CD4-positive, alpha-beta T cell treated with Interleukin-10 for 1 hour (primary cell): ENCODE results near the gene STUM.

Source experiments
- DNase-seq: peaks from one replicate; pipeline ENCODE4 v3.0.0-alpha.2; 2020

STUM gene

DNA sequence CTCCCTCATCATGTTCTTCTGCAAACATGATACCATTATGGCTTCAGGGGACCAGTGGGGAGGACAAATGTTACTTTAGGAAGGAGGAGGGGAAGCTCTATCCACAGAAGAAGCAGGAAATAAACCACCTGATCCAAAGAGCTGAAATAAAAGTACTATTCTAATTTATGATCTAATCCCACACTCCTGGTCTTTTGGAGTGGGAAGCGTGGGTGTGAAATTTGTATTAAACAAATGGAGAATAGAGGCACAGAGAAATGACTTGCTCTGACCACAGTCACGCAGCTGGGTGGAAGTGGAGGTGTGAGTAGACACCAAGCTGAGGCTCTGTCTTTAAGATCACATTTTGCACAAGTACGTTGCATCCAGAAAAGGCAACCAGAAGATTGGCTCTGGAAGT, 14.5 kb upstream of the STUM start:
- DNase-seq: no peak

DNA sequence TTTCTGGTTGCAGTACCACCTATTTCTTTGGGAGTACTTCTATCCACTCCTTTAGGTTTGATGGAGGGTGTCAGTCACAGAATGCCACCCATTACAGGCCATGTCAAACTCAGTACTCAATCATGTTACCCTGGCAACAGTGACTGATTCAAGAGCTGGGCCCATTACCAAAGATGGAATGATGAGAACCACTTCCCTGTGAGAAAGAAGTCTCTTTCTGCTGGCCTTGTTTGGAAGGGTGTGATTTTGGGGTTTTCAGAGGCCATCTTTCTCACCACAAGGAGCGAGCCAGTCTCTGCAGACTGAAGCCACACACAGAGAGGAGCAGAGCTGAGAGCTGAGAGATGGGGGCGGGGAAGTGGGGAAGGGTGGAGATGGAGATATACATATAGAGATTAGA, 13.9 kb upstream of the STUM start:
- DNase-seq: no peak

DNA sequence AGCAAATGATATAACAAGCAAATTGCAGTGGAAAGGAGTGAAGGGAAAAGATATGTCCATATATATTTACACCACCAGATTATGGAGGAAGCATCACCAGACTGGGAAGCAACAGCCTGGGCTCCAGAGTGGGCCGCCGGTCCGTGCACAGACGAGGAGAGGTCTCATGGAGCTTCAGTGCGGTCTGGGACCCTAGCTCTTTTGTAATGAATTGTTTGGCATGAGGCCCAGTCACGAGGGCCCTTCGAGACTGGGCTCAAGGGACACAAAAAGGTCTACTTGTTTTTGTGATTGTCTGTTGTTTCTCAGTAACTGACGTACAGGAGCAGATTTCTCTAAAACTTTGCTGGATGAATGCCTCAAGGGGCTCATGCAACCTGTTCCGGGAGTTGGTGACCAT, 12.9 kb upstream of the STUM start:
- no peak for DNase-seq

DNA sequence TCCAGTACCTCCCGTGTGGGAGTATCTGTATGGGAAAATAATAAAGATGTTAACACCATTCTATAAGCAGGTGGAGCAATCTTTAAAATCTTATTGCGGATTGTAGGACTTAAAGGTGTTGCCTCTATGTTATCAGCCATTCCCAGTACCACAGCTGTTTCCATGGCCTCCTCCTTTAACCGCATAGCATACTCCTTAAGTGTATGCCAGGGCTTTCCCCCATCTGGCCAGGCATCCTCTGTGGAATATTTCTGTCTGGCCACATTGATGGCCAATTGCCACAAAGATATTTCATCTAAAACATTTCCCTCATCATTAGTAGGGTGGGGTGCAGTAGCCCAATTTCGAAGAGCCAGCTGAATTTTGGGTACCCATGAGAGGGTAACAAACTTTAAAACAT, 7.3 kb upstream of the STUM start:
- no peak for DNase-seq

DNA sequence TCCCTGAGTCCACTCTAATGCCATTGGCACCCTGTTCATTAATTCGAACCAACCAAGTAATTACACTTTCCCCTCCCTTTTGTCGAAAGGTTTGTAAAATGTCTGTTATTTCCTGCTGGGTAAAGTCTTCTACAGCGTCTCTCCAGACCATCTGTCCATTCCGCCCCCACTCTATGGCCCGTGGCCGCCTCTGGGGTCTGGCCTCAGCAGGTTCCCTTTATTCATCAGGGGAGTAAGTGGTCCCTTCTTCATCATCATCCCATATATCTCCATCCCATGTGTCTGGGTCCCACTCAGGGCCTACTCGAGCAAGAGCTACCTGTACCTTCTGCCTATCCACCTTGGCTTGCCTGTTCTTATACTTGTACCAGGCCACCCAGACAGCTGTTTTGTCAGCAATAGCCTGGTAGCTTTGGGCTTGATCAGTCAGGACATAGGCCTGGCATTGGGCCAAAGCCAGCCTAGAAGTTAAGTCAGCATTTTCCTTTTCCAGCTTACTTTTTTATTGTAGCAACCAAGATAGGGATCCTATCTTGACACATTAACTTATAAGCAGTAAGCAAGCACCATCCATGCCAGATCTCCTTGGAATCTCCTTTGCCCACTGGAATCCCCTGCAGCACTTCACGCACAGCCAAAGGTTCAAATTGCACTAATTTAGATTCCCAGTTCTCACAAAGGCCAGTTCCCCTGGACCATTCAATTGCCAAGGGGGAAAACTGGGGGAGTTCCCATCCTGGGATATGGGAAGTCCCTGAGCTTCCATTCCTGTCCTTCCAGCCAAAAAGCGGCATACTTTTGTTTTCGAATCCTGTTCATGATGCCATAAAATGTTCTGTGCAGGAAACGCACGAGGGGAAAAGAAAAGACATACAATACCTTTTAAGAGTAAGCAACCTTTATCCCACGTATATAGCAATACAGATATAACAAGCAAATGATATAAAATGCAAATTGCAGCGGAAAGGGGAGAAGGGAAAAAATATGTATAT, 6.6 kb upstream of the STUM start:
- no peak for DNase-seq

DNA sequence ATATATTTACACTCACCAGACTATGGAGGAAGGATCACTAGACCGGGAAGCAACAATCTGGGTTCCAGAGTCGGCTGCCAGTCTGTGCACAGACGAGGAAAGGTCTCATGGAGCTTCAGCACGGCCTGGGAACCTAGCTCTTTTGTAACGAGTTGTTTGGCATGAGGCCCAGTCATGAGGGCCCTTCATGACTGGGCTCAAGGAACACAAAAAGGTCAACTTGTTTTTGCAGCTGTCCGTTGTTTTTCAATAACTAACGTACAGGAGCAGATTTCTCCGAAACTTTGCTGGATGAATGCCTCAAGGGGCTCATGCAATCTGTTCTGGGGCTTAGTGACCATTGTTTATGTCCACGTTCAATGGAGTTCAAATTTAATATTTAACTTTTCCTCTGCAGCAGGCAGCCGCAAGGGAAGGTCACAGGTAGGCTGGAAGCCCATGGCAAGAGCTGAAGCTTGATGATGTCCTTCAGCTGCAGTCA, 5.9 kb upstream of the STUM start:
- DNase-seq: no peak

DNA sequence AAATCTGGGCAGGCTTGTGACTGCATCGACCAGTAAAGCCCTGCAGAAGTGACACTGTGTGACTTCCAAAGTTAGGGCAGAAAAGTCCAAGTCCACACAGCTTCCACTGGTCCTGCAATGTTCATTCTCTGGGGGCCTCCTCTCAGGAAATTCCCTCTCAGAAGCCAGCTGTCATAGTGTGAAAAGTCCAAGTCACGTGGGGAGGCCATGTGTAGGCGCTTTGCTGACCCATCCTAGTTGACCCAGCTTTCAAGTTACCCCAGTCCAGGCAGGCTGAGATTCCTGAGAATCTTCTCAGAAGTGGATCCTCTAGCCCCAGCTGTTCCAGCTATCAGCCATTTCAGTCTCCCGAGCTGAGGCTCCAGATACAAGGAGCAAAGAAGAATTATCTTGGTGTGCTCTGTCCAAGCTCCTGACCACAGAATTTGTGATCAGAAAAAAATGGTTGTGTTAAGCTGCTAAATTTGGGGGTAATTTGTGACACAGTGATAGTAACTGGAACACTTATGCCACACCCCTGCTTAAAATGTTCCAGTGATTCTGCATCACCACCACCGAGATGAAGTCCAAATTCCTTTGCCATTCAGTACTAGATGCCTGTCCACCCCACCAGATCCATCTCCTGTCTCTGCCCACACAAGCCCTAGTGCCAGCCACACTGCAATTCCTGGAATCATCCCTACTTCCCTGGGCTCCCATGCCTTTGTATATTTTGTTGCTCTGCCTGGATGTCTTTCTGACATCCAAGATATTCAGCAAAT, 2.5 kb upstream of the STUM start:
- no peak for DNase-seq

DNA sequence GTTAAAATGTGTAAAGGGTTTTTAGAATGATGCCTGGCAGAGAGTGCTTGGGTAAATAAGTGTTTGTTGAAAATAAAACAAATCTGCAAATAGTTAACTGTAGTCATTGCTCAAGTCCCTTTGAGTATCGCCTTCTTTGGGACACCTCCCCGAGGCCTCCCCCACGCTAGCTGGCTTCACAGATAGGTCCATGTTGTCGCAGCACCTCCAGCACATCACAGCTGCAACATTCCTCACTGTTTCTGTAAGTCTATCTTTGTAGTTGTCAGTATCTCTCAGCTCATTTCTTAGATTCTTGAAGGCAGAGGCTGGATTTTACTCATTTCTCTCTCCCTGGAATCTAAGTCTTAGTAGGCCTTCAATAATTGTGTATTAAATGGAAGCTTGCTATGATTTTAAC, 1.6 kb upstream of the STUM start:
- no peak for DNase-seq

DNA sequence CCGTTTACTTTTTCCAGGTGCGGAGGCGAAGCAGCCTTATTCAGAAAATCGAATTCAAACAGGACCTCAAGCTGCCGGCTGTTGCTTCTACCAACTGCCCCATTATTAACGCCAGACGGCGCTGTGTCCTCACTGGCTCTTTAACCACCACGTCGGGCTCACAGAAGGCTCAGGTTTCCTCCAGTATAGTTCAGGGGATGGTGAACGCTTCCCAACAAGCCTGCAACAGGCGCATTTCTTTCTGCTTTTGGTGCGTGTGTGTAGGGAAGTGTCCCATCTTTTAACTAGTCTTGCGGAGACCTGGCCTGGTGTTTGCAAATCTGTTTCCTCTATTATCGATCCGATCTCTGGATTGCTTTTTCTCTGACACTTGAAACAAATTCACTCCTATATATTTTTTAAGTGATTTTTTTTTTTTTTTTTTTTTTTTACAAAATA, 791 bp upstream of the STUM start:
- DNase-seq: peak; percentile 69

DNA sequence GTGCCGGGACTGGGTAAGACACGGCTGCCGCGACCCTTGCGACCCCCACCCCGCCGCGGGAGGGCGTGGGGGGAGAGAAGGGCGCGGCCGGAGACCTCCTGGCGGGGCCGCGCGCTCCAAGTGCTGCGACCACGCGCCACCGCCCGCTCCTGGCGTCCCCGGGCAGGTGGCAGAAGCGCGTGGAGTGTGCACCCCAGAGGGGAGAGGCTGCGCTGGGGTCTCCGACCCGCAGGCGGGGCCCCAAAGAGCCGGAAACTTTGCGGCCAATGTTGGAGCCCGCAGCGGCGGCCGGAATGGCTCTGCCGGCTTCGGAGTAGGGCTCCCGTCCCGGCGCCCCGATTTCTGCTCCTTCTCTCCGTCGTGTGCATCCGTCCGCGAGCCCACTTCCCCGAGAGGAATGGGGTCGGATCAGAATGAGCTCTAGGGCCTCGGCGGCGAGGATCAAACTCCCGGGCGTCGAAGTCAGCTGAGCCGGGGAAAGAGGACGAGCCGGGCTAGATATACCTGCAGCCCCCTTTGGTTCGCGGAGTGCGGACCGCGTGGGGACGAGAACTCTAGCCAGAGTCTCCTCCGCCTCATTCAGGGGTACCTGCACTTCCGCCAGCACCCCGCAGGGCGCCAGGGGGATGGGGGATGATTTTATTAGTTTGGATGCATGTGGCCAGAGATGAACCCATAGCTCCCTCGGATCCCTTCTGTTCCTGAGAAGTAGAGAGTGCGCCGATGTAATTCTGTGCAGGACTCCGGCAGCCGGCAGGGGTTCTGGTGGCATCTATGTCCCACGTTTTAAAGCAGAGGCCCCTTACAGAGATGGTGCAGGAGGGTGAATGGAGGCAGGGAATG, 751 bp downstream of the STUM start:
- no peak for DNase-seq

DNA sequence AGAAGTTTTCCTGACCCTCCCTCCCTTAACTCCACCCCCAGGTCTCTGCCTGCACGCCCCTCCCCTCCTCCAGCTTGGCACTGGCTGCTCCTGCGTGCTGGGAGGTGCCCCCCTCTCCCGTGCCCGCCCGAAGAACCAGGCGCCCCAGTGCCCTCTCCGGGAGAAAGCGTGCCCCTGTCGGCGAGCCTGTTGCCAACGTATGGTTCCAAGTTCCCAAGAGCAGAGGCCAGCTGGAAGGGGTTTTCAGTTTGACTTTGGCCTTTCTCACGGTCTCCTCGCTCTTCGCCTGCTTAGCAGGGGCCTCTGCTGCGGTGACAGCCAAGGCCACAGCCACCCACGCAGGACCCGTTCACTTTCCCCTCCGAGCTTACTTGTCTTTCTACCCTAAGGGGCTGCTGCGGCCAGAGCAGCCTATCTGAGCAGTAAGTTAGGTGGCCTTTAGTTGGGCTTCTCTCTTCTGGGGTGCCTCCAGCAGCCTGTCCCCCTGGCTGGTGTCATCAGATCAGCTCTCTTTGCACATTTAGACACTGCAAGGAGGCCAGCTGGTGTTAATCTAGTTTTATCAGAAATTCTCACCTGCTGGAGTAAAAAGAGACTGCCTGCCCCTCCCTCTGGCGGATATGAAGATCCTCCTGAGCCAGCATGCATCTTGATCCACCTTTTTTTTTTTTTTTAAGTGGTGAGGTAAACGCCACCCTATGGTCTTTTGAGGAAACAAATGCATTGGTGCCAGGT, 1.5 kb downstream of the STUM start:
- DNase-seq: peak; percentile 6

DNA sequence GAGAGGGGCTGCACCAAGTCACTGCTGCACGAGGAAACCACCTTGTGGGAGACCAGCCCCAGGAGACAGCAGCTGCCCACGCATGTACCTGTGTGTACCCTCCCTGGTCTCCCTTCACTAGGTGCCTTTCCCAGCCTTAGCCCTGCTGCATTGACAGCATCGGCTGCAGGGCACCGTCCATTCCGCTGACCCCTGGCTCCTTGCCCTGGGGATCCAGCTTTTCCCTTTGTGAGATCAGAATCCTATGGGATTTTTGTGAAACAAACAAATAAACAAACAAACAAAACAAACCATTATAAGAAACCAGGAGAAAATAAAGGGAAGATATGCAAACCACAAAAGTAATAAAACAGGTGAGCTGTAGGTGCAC, 2.1 kb downstream of the STUM start:
- DNase-seq: no peak

DNA sequence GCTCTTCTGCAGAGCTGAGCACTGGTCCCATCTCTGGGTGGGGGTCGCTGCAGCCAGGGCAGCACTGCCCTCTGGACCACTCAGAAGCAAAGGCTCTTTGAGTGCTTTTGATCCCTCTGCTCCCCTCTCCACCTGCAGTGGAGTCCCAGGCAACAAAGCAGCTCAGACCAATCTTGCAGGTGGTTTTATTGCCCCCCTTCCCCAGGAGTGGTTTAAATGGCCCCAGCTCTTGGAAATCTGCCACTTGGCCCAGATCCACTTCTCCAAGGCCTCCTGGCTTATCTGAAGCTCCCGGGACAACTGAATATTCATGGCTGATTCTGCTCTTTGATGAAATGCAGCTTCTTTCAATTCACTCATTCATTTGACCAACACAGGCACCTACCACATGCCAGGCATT, 2.7 kb downstream of the STUM start:
- no peak for DNase-seq

DNA sequence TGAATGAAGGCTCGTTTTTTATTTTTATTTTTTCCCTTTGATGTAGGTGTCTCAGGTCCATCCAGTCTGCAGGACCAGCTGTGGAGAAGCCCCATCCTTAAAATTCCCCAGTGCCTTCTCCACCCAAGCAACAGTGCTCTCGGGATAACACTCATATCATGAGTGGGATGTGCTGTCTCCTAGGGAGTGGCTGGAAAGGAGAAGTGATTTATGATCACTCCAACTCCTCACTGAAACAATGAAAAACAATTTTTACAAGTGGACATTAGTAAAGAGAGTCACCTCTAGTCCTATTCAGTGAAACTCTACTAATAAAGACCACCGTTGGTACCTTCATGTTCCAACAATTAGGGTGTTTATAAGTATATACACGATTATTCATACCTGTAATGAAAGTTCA, 3.5 kb downstream of the STUM start:
- no peak for DNase-seq

DNA sequence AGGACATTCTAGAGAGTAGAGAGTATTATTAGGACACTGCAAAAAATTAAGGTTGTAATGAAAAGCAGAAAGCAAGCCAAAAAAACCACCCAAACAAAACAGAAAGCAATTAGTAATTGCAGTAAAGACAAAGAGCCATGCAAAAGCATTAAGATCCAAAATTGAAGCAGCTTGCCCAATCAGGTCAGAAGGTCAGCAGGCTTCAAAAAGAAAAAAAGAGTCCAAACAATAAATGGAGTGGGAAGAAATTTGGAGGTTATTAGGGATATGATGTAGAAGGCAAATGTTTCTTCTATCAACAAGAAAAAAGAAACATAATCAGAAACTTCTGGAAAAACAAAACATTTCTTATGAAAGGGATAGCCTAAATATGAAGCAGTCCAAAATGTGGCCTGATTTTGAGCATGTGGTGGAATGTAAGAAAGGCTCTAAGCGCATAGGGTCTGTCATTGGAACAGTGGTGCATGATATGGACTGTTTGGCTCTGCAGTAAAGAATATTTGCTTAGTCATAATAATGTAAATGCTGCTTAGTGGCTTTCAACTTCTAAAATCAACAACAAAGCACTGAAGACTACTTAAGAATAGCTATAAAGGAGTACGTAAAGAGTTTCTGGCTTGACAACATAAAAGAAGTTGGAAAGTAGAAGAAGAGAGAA, 4.8 kb downstream of the STUM start:
- no peak for DNase-seq

DNA sequence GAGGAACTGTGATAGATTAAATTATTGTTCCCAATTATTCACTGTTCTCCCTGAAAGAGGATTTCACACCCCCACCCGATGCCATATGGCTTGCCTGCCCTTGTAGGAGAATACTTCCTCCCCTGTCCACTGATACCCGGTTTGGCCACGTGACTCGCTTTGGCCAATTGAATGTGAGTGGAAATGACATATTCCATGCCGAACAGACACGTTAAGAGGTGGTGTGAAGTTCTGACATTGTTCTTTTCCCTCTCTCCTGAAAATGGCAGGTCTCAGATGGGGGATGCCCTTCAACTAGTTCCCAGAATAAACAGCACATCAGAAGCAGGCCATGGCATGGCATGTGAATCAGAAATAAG, 5.3 kb downstream of the STUM start:
- no peak for DNase-seq

DNA sequence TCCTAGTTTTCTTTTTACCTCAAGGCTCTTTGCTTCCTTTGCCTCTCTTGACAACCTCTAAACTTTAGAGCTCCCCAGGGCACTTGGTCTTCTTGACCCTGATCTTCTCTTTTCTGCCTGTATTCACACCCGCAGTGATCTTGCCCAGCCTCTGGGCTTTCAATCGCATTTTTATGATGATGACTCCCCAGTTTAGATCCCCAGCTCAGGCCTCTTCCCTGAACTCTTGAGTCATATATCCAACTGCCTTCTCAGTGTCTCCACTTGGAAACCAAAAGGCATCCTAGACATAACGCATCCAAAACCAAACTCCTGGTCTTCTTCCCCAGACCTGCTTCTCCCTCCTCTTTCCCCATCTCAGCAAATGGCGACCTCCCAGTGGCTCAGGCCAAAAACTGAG, 6.5 kb downstream of the STUM start:
- DNase-seq: no peak

DNA sequence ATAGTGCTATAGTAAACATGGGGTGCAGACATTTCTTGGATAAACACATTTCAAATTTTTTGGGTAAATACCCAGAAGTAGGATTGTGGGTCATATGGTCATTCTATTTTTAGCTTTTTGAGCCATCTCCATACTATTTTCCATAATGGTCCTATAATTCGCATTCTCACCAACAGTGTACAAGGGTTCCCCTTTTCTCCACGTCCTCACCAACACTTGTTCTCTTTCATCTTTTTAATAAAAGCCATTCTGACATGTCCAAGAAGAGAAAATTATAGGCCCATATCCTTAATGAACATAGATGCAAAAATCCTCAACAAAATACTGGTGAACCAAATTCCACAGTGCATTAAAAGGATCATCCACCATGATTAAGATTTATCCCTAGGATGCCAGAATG, 8.9 kb downstream of the STUM start:
- no peak for DNase-seq

DNA sequence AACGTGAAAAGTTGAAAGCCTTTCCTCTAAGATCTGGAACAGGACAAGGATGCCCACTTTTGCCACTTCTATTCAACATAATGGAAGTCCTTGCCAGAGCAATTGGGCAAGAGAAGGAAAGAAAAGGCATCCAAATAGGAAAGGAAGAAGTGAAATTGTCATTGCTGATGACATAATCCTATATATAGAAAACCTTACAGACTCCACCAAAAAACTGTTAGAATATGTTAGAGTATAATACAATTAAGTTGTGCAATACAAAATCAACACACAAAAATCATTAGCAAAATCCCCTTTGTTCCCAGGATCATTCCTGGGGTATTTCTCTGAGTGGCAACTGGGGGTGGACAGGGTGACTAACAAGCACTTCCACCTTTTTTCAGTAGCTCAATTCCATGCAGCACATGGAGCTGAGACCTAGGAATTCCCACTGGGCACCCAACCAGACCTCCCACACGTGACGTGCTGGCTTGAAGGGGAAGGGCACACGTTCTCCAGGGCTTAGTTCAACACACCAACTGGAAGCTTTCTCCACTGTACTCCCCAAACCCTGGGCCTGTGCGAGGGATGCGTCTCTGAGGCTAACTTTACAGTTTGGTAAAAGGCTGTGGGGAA, 9.6 kb downstream of the STUM start:
- DNase-seq: no peak

DNA sequence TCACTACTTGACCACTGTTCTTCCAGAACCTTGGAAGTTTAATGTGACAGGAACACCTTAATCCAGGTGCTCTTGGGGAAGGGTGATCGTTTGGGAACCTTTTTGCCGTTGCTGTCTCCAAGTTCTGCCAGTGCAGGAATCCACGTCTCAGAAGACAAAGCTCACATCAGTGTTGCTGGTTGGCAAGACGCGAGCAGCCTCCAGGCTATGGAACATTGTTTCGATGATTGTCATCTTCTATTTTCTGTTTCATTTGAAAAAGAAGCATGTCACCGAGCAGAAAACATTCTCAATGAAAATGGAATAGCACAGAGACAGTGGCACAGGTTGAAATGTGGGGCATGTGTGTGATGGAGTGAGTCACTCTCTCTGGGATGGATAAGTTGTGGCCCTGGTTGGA, 11.7 kb downstream of the STUM start:
- no peak for DNase-seq

DNA sequence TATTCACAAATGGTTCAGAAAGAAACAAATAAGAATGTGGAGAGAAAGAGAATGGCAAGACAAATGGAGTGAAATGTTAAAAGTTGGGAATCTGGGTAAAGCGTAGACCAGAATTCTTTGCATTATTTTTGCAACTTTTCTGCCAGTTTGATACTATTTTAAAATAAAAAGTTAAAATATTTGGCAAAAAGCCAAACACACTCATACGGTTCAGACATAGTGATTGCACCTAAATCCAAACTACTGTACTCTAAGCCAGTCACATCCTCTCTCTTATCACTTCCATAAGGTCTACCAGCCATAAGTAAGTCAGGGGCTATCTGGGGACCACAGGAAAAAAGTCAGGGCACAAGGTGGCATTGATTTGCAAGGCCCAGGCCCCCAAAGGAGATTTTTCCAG, 14.4 kb downstream of the STUM start:
- no peak for DNase-seq

DNA sequence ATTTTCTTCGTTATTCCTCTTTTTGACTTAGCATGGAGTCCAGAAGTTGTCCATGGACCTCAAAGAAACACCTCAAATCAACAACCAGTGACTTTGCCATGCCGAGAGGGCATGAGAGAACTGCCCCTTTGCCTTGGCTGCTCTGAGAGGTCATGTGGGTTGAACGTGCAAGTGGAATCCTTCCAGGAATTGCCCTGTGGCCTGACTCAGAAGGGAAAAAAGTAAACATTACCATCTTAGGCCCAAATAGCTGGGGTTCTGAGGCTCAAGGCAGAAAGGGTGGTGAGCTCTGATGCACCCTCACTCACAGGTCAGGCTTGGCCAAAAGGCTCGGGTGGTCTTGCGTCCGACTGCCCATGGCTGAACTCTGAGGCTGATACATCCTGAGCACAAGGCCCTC, 15.1 kb downstream of the STUM start:
- no peak for DNase-seq
